NT2/D1 (cell line): ENCODE data around the gene MYO7A.

ENCODE experiments used
- DNase-seq: peaks from one replicate; pipeline ENCODE4 v3.0.0-alpha.2; 2011; ENCODE audit warnings: low read depth, low spot score
- H3K27me3 ChIP-seq: 2 replicates; pipeline ENCODE4 v1.6.0; 2011; ENCODE audit warnings: mild to moderate bottlenecking; ENCODE audit not compliant: insufficient read length, insufficient read depth
- H3K36me3 ChIP-seq: 2 replicates; pipeline ENCODE4 v1.6.1; 2011; ENCODE audit warnings: mild to moderate bottlenecking, low read length, mixed read lengths; ENCODE audit not compliant: insufficient read depth, insufficient read length
- H3K4me1 ChIP-seq: 2 replicates; pipeline ENCODE4 v1.5.1; 2011; ENCODE audit not compliant: insufficient read depth, insufficient read length
- H3K4me3 ChIP-seq: 2 replicates; pipeline ENCODE4 v1.5.1; 2011; ENCODE audit warnings: low read depth; ENCODE audit not compliant: insufficient read length
- H3K9ac ChIP-seq: 2 replicates; pipeline ENCODE4 v1.6.0; 2011; ENCODE audit warnings: low read depth; ENCODE audit not compliant: insufficient read length
- H3K9me3 ChIP-seq: 2 replicates; pipeline ENCODE4 v1.5.1; 2011; ENCODE audit warnings: mild to moderate bottlenecking, low read length; ENCODE audit not compliant: insufficient read depth
- SUZ12 ChIP-seq: IDR thresholded peaks from 2 replicates; pipeline ENCODE4 v1.6.1; 2011; ENCODE audit not compliant: insufficient read length, insufficient read depth; ENCODE audit errors: extremely low read depth
- YY1 ChIP-seq: IDR thresholded peaks from 2 replicates; pipeline ENCODE4 v1.6.1; 2011; ENCODE audit not compliant: insufficient read length, insufficient read depth
- ZNF274 ChIP-seq: IDR thresholded peaks from 2 replicates; pipeline ENCODE4 v1.6.1; 2011; ENCODE audit warnings: mild to moderate bottlenecking, low read depth, low read length

The MYO7A gene

DNA sequence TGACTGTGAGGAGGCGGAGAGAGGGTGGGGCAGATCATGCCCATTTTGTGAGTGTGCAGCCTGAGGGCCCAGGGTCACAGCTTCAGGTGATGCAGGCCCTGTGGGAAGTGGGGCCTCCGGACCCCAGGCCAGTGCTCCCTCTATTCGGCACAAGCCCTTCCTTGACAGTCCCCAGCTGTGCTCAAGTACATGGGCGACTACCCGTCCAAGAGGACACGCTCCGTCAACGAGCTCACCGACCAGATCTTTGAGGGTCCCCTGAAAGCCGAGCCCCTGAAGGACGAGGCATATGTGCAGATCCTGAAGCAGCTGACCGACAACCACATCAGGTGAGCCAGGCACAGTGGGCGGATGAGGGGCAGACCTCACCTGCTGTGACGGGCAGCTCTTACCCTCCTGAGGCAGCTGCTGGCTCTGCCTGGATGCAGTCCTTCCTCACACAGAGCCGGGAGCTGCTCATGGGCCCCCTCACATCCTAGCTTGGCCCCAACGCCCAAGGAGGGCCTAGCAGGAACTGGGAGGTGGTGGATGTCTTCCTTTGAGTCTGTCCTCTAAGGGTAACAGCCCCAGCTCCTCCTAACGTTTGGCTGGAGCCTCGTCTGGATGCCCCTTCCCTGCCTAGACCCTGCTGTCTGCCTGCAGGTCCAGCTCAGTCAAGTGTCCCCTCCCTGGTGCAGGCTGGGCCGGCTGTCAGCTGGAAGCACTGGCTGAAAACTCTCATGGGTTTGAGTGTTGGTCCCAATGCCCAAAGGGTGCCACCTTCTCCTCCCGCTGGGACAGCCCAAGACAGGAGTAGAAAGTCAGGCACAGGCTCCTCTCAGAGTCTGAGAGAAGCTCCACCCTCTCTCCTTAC lies 76.1 kb downstream of the MYO7A start:
- DNase-seq, result no peak
- H3K4me1 ChIP-seq, result peaks cover 6% of the 10 kb centered on the region
- TF ChIP-seq ZNF274 (no peak), YY1 (no peak), SUZ12 (no peak)
- H3K4me3 ChIP-seq, result no peak overlapping the region
- H3K36me3 ChIP-seq, result no peaks in the 10 kb centered on the region
- no peak overlapping the region for H3K9ac ChIP-seq
- H3K27me3 ChIP-seq, result no peaks in the 10 kb centered on the region
- no peaks in the 10 kb centered on the region for H3K9me3 ChIP-seq

- H3K36me3 ChIP-seq, result no peaks in the 10 kb centered on the region
- no peak overlapping the region for H3K9ac ChIP-seq
- no peaks in the 10 kb centered on the region for H3K9me3 ChIP-seq
- H3K27me3 ChIP-seq, result no peaks in the 10 kb centered on the region
- TF ChIP-seq SUZ12 (no peak), ZNF274 (no peak), YY1 (no peak)
- H3K4me1 ChIP-seq, result peaks cover 6% of the 10 kb centered on the region
- DNase-seq, result no peak
- H3K4me3 ChIP-seq, result no peak overlapping the region
Observed at GRCh38 chr11:77204754-77205466, 76.9 kb downstream of the MYO7A start.

- DNase-seq, result no peak
- H3K4me3 ChIP-seq, result no peak overlapping the region
- peaks cover 6% of the 10 kb centered on the region for H3K4me1 ChIP-seq
- H3K27me3 ChIP-seq, result no peaks in the 10 kb centered on the region
- TF ChIP-seq YY1, result no peak
- TF ChIP-seq ZNF274, result no peak
- TF ChIP-seq SUZ12, result no peak
- H3K36me3 ChIP-seq, result no peaks in the 10 kb centered on the region
- no peaks in the 10 kb centered on the region for H3K9me3 ChIP-seq
- H3K9ac ChIP-seq, result no peak overlapping the region
Observed at GRCh38 chr11:77205467-77206263, 77.6 kb downstream of the MYO7A start.

DNA sequence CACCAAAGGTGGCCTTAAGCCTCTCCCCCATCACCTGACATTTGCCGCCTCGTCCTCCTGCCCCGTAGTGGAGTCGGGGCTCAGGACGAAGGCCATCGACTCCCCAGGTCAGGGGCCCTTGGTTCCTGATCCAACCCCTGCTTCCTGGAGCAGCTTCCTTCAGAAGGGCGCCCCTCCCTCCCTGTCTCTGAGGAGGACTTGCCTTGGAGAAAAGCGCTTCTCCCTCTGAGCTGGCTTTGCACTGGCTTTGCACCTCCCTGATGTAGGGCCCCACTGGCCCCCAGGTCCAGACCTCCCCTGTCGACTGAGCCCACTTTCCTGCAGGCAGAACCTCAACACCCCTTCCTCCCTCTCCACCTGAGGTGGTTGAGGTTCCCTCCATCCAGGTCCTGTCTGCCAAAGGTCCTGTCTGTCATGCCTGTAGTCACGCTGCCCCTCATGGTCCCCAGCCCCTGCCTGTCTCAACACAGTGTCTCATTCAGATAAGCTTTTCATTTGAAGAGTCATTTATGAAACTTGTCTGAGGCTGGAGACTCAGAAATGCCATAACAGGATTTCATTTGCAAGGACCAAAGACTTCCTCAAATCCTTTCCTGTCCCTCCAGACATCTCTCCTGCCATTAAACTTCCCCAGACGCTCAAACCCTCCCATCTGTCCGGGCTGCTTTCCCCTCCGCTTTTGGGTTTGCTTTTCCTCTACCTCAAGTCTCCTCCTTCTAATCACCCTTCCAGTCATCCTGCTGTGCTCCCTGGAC lies 78.4 kb downstream of the MYO7A start:
- H3K9me3 ChIP-seq, result no peaks in the 10 kb centered on the region
- peaks cover 6% of the 10 kb centered on the region for H3K4me1 ChIP-seq
- H3K27me3 ChIP-seq, result no peaks in the 10 kb centered on the region
- DNase-seq, result no peak
- TF ChIP-seq ZNF274 (no peak), SUZ12 (no peak), YY1 (no peak)
- no peak overlapping the region for H3K4me3 ChIP-seq
- no peak overlapping the region for H3K9ac ChIP-seq
- H3K36me3 ChIP-seq, result no peaks in the 10 kb centered on the region

DNA sequence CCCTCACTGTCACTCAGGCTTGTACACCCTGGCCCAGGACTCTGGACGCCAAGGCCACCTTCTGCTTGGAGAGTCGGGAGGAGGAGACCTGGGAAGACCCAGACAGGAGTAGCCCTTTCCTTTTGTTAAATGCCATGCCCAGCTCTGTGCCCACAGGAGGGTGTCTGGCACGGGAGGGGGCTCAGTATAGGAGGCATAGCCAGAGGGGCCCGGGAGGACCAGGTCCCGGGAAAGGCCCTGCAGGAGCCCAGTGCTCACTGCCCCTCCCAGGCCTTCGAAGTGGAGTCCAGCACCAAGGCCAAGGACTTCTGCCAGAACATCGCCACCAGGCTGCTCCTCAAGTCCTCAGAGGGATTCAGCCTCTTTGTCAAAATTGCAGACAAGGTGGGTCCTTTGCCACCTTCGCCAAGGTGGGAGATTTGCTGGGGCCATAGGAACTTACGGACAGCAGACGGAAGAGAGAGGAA lies 79.0 kb downstream of the MYO7A start:
- no peak for DNase-seq
- Histone ChIP-seq H3K36me3 (no peaks in the 10 kb centered on the region), H3K27me3 (no peaks in the 10 kb centered on the region), H3K9ac (no peak overlapping the region), H3K4me3 (no peak overlapping the region), H3K4me1 (peaks cover 6% of the 10 kb centered on the region), H3K9me3 (no peaks in the 10 kb centered on the region)
- TF ChIP-seq ZNF274, result no peak
- no peak for TF ChIP-seq SUZ12
- TF ChIP-seq YY1, result no peak

DNA sequence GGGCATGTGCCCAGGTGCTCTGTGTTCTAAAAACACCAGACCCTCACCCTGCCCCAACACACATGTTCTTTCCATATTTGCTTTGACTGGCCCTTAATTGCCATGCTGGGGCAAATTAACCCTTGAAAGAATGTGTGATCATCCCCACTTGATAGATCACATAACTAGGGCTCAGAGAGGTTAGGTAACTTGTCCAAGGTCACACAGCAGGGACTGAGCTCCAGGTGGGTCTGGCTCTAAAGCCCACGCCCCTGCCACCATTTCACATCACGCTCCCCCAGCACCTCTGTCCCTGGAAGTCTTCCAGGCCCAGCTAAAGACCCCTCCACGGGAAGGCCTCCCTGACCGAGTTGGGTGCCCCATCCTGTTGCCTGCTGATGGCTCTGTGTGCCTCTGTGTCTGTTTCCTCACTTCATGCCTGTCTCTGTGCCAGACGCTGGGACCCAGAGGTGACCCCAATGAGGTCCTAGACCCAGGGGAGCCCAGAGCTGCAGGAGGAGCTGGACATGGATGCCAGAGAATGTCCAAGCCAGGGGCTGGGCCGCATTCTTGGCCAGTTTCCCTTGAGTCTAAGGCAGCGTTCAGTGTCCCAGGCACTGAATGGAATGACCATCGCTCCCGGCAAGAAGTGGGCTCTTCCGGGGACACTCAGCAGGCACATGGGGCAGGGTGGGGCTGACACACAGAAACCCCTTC lies 79.7 kb downstream of the MYO7A start:
- no peaks in the 10 kb centered on the region for H3K27me3 ChIP-seq
- no peaks in the 10 kb centered on the region for H3K9me3 ChIP-seq
- no peak overlapping the region for H3K4me3 ChIP-seq
- TF ChIP-seq SUZ12 (no peak), YY1 (no peak), ZNF274 (no peak)
- H3K4me1 ChIP-seq, result peaks cover 6% of the 10 kb centered on the region
- DNase-seq, result no peak
- H3K36me3 ChIP-seq, result no peaks in the 10 kb centered on the region
- no peak overlapping the region for H3K9ac ChIP-seq
